Liver (tissue), 9 donors: Measurements from ENCODE around the gene SLC10A4. TPM values are rescaled to one million over a fixed set of nuclear protein-coding genes. Genes with fewer than 3 reads are reported as not detected.

ENCODE experiments used
- DNase-seq: peaks from one replicate; pipeline ENCODE4 v3.0.0-alpha.2; 2017; ENCODE audit warnings: low spot score
- H3K27ac ChIP-seq, 2 donors: one replicate each; pipeline ENCODE4 v1.7.0; 2013; ENCODE audit warnings: inconsistent platforms in 2 of 2, low read length in 2 of 2, control low read depth in 1 of 2, low read depth in 1 of 2, mild to moderate bottlenecking in 1 of 2
- H3K27me3 ChIP-seq, 4 donors: one replicate each; pipeline versions ENCODE4 v1.6.1 to v1.7.0; 2013; ENCODE audit warnings: low read length in 3 of 4, inconsistent platforms in 1 of 4, mild to moderate bottlenecking in 1 of 4, moderate library complexity in 1 of 4; ENCODE audit not compliant: control insufficient read depth in 4 of 4, insufficient read depth in 4 of 4
- H3K36me3 ChIP-seq, 4 donors: one replicate each; pipeline versions ENCODE4 v1.6.1 to v1.7.0; 2013; ENCODE audit warnings: low read length in 3 of 4, mild to moderate bottlenecking in 3 of 4, low read depth in 1 of 4, moderate library complexity in 1 of 4; ENCODE audit not compliant: control insufficient read depth in 4 of 4, insufficient read depth in 3 of 4
- H3K4me1 ChIP-seq, 4 donors: one replicate each; pipeline versions ENCODE4 v1.6.1 to v1.7.0; 2013; ENCODE audit warnings: low read length in 3 of 4, mild to moderate bottlenecking in 3 of 4, moderate library complexity in 1 of 4; ENCODE audit not compliant: control insufficient read depth in 4 of 4, insufficient read depth in 4 of 4
- H3K4me3 ChIP-seq, 3 donors: one replicate each; pipeline versions ENCODE4 v1.6.1 to v1.7.0; 2013; ENCODE audit warnings: low read length in 3 of 3, control low read depth in 1 of 3, low read depth in 1 of 3, mild to moderate bottlenecking in 1 of 3
- H3K9ac ChIP-seq, 2 donors: one replicate each; pipeline ENCODE4 v1.7.0; 2013; ENCODE audit warnings: low read length in 2 of 2, mild to moderate bottlenecking in 2 of 2, moderate library complexity in 2 of 2, control low read depth in 1 of 2, low read depth in 1 of 2
- H3K9me3 ChIP-seq, 4 donors: one replicate each; pipeline versions ENCODE4 v1.6.1 to v1.7.0; 2013; ENCODE audit warnings: low read length in 3 of 4; ENCODE audit not compliant: control insufficient read depth in 4 of 4
- ATF3 ChIP-seq: IDR thresholded peaks from 2 replicates; pipeline ENCODE4 v1.6.1; 2016; ENCODE audit warnings: antibody characterized with exemption
- CTCF ChIP-seq: fragments of 150-350 bp; IDR thresholded peaks from 2 replicates; pipeline ENCODE4 v1.5.1; 2017; ENCODE audit warnings: improper control_type of control experiment, low read depth, low read length; ENCODE audit not compliant: missing input control
- EGR1 ChIP-seq, 2 donors: IDR thresholded peaks; 2 replicates each; pipeline ENCODE4 v1.6.1; 2016 to 2018; ENCODE audit warnings: antibody characterized with exemption in 2 of 2, low read depth in 2 of 2
- FOXA1 ChIP-seq: IDR thresholded peaks from 2 replicates; pipeline ENCODE4 v1.6.1; 2016; ENCODE audit warnings: antibody characterized with exemption
- FOXA2 ChIP-seq: IDR thresholded peaks from 2 replicates; pipeline ENCODE4 v1.6.1; 2016; ENCODE audit warnings: antibody characterized with exemption
- GABPA ChIP-seq, 2 donors: IDR thresholded peaks in 1 of 2; conservative IDR thresholded peaks in 1 of 2; 2 replicates each; pipeline ENCODE4 v1.6.1; 2016; ENCODE audit warnings: antibody characterized with exemption in 2 of 2, mild to moderate bottlenecking in 1 of 2, moderate library complexity in 1 of 2
- HNF4A ChIP-seq, 2 donors: conservative IDR thresholded peaks; 2 replicates each; pipeline ENCODE4 v1.6.1; 2016; ENCODE audit warnings: antibody characterized with exemption in 2 of 2, mild to moderate bottlenecking in 2 of 2
- HNF4G ChIP-seq: IDR thresholded peaks from 2 replicates; pipeline ENCODE4 v1.6.1; 2016; ENCODE audit warnings: antibody characterized with exemption
- JUND ChIP-seq, 2 donors: IDR thresholded peaks; 2 replicates each; pipeline ENCODE4 v1.6.1; 2016; ENCODE audit warnings: antibody characterized with exemption in 2 of 2
- MAX ChIP-seq: IDR thresholded peaks from 2 replicates; pipeline ENCODE4 v1.6.1; 2016; ENCODE audit warnings: antibody characterized with exemption
- NR2F2 ChIP-seq: IDR thresholded peaks from 2 replicates; pipeline ENCODE4 v1.6.1; 2016; ENCODE audit warnings: antibody characterized with exemption
- RAD21 ChIP-seq, 2 donors: IDR thresholded peaks; 2 replicates each; pipeline ENCODE4 v1.6.1; 2016; ENCODE audit warnings: antibody characterized with exemption in 2 of 2, mild to moderate bottlenecking in 2 of 2
- REST ChIP-seq: IDR thresholded peaks from 2 replicates; pipeline ENCODE4 v1.6.1; 2016; ENCODE audit warnings: antibody characterized with exemption, mild to moderate bottlenecking
- RXRA ChIP-seq, 2 donors: IDR thresholded peaks; 2 replicates each; pipeline ENCODE4 v1.6.1; 2017 to 2018; ENCODE audit warnings: antibody characterized with exemption in 2 of 2, mild to moderate bottlenecking in 1 of 2
- SP1 ChIP-seq: IDR thresholded peaks from 2 replicates; pipeline ENCODE4 v1.6.1; 2018; ENCODE audit warnings: antibody characterized with exemption, mild to moderate bottlenecking
- TAF1 ChIP-seq: conservative IDR thresholded peaks from 2 replicates; pipeline ENCODE4 v1.6.1; 2016; ENCODE audit warnings: antibody characterized with exemption, mild to moderate bottlenecking
- YY1 ChIP-seq: IDR thresholded peaks from 2 replicates; pipeline ENCODE4 v1.6.1; 2016; ENCODE audit warnings: antibody characterized with exemption, mild to moderate bottlenecking
- polyA plus RNA-seq, 2 donors: library from polyadenylated mRNA; stranded (reverse) in 1 of 2; unstranded in 1 of 2; fragments of 200-250 nt in 1 of 2; fragments of >200 nt in 1 of 2; fragmentation: Nextera tagmentation in 1 of 2; extraction: Ambion mirVana in 1 of 2; gene quantifications; one replicate each; pipeline versions ENCODE4 v1.2.1 to v1.2.3, GENCODE V29; 2013 to 2015
- total RNA-seq, 2 donors: library from RNA; depleted of rRNA; stranded (reverse); fragments of >200 nt; gene quantifications; one replicate each; pipeline ENCODE4 v1.2.3, GENCODE V29; 2014
- TF ChIP-seq, protein P1 (sequence below): IDR thresholded peaks from 2 replicates; pipeline ENCODE4 v1.6.1; 2016; ENCODE audit warnings: antibody characterized with exemption
- donor health status: healthy.
- donor health status: healthy.
- donor health status: healthy.
- donor health status: healthy.
- donor health status: healthy.

The SLC10A4 gene
- total and polyA plus RNA-seq, 4 donors: 0.08 to 1.8 TPM; not detected in 2

DNA sequence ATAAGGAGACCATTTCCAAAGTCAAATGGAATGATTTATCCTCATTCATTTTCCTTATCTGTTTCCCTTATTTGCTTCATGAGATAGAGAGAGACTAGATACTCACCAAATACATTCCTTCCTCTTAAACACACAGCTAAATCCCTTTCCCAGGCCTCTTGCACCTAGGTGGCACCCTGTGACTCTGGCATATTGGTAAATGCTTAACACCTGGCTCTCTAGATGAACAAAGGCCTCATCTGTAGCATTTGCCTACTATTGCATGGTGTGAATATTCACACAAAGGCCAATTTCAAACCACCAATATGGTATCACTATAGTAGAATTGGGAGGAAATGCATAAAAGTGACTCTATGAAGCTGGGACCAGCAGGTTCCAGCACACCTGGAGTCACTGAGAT, 22.1 kb upstream of the SLC10A4 start:
- H3K27ac ChIP-seq: no peak overlapping the region
- no peak for DNase-seq
- H3K4me3 ChIP-seq: no peak overlapping the region
- TF ChIP-seq FOXA1 (no peak), RXRA (IDR thresholded peaks at IDR 0.05) (no peak), RAD21 (IDR thresholded peaks at IDR 0.05) (no peak), NR2F2 (no peak), HNF4A (conservative IDR thresholded peaks at IDR 0.05) (no peak), CTCF (no peak), SP1 (no peak), TAF1 (no peak), FOXA2 (no peak), MAX (no peak), REST (no peak), JUND (IDR thresholded peaks at IDR 0.05) (no peak), HNF4G (no peak), GABPA (IDR thresholded peaks at IDR 0.05 in 1 of 2, conservative IDR thresholded peaks at IDR 0.05 in 1 of 2) (no peak), ATF3 (no peak), EGR1 (IDR thresholded peaks at IDR 0.05; ENCODE audit: low read depth in 2 of 2) (no peak), YY1 (no peak)
- TF ChIP-seq, protein P1, sequence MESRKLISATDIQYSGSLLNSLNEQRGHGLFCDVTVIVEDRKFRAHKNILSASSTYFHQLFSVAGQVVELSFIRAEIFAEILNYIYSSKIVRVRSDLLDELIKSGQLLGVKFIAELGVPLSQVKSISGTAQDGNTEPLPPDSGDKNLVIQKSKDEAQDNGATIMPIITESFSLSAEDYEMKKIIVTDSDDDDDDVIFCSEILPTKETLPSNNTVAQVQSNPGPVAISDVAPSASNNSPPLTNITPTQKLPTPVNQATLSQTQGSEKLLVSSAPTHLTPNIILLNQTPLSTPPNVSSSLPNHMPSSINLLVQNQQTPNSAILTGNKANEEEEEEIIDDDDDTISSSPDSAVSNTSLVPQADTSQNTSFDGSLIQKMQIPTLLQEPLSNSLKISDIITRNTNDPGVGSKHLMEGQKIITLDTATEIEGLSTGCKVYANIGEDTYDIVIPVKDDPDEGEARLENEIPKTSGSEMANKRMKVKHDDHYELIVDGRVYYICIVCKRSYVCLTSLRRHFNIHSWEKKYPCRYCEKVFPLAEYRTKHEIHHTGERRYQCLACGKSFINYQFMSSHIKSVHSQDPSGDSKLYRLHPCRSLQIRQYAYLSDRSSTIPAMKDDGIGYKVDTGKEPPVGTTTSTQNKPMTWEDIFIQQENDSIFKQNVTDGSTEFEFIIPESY: no peak
- peaks cover 0 to 4% (median 0%) of the 10 kb centered on the region in 4 donors for H3K9me3 ChIP-seq
- H3K4me1 ChIP-seq: no peaks in the 10 kb centered on the region
- no peaks in the 10 kb centered on the region for H3K36me3 ChIP-seq
- H3K27me3 ChIP-seq: no peaks in the 10 kb centered on the region
- no peak overlapping the region for H3K9ac ChIP-seq
